Smooth muscle cell of the brain vasculature (primary cell): ENCODE measurements around the gene RTN4R.

Experiments
- DNase-seq: peaks from one replicate; pipeline ENCODE4 v3.0.0-alpha.2; 2012; ENCODE audit warnings: low read depth, low spot score

RTN4R gene

DNA sequence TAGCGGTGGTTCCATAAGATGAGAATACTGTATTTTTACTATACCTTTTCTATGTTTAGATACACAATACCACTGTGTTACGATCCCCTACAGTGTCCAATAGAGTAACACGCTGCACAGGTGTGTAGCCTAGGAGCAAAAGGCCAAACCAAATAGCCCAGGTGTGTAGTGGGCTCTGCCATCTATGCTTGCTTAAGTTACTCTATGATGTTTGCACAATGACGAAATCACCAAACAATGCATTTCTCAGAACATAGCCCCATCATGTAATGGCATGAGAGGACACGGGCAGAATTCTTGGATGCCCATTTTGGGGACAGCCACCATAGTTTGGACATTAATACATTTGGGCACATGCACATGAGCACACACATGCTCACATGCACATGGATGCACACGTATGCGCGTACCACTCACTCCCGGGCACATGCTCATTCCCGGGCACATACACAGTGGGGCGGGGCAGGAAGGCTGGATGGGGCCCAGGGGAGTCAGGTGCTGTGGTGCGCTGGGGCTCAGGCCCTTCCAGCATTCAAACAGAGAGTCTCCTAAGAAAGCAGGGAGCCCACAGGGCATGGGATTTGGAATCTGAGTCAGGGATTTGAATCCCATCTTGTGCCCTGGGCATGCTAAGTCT lies 51.1 kb downstream of the RTN4R start:
- DNase-seq: no peak

DNA sequence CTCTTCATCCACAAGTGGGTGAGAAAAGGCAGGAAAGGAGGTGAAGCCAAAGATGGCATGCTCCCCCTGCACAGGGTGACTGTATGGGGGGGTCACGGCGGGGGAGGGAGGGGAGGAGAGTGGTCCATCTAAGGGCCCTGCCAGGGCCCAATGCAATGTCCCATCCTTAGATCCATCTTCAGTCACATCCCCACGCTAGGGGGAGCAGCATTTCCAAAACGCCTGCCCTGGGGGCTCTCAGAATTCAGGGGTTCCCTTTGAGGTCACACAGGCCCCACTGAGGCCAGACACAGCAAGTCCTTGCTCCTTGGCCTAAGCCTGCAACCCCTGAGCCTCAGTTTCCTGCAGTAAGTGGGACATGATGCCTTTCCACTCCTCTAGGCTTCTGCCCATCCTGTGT lies 52.4 kb downstream of the RTN4R start:
- DNase-seq: no peak

DNA sequence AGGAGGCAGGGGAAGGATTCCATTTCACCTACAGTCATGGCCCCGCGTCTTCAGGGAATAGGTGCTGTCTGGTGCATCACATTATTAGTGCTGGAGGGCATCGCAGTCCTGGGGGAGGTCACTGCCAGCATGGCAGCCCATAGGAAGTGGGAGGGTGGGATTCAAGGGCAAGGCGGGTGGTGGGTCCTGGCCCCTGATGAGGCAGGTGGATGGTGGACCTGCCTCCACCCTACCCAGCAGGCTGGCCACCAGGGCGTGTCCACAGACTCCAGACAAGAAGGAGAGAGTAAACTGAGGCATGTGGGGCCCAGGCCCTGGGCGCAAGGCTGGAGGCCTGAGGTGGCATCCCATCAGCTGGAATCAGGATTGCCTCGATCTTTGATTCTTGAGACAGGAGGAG lies 53.3 kb downstream of the RTN4R start:
- no peak for DNase-seq

DNA sequence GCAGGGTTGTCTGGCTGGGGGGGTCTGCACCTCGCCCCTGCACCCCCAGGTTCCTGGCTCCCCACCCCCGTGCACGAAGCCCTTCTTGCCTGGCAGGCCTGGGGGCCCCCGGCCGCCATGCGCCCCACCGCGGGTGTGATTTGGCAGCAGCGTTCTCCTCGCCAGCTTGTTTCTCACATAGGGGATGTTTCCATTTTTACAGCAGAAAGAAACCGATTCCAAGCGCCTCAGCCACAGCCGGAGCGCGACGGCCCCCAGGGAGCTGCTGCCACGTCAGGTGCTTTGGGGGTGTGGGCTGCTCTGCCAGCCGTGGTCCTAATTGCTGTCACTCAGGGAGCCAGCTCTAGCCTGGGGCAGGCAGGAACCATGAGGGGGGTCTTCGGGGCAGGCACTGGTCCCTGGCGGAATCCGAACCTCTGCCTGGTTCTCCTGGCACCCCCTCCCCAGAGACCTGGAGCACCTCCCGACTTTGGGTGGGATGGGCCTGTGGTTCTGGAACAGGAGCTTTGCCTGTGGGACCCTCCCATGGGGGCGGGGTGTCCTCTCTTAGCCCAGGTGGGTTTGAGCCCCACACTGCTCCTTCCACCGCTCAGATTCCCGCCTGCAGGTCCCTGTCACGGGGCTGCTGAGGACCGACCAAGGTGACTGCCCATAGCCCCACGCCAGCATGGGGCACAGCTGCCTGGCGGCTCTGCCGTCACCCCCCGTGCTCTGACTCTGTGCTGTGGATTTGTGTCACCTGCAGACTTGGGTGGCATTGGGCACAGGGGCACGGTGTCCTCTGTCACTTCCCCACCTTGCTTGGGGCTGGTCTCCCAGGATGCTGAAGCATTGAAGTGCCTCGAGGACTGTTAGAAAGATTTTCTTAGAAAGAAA lies 54.0 kb downstream of the RTN4R start:
- no peak for DNase-seq

DNA sequence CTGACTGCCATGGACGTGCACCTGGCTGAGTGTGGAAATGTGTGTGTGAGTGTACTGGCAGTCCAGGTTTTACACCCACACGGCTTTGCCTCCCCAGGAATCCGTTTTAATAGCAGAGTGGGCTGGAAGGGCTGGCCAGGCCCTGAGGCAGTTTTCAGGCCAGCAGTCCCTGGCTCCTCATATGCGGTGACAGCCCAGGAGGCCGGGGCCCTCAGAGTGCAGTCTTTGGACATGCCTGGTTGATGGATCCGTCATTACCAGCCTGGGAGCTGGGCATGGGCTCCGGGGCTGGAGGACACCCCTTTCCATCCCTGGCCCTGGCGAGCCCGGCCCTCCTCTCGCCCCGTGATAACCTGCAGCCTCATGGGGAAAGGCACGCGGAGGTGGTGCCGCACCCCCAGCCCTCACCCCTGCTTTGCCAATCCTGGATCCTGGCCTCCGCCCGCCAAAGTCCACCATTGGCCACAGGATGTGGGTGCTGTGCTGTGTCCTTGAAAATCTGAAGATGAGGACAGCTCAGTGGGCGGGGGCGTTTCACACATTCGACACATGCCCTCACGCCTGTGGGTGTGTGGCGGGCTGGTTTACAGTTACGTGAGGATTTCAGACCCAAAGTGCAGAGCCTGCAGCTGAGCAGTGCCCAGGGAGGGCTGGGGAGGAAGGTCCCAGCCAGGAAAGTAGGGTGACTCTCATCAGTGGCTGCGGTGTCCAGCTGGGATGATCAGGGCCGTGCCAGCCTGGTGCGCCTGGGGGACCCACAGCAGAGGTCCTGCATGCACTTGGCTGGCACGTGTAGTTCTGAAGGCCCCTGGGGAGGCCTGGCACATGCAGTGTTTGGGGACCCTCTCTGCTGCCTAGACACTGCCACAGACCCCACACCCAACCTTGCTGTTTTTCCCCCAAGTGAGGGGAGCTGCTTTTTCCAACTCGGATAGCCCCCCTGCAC lies 55.1 kb downstream of the RTN4R start:
- no peak for DNase-seq

DNA sequence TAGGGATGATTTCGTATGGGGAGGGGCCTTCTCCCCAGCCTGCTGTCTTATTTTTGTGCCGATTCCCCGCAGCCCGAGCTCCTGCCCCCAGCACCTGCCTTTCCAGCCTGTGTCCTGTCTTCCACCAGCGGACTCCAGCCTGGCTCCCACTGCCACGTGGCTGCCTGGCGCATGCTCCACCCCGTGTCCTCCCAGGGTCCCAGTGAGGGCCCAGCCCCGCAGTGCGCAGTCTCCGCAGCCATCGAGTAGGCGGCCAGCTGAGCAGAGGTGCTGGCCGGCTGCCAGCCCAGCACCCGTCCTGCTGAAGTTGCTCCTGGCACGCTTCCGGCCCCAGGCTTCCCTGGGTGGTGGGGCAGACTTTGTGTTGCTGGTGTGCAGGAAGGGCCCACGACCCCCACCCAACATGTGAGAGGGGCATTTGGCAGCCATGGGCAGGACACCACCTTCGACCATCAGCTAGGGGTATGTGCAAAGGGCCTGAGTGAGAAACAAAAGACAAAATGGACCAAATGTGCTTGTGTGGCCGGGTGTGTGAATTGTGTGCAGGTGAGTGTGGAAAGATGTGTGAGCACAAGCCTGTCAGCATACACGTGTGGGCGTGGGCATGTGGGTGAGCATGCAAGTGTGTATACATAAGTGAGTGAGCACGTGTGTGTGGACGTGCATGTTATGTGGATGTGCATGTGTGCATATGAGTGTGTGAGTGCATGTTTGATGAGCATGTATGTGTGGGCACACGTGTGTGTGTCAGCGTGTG lies 55.9 kb downstream of the RTN4R start:
- no peak for DNase-seq

- DNase-seq: no peak
Observed at GRCh38 chr22:20211409-20211996, 56.6 kb downstream of the RTN4R start.

GRCh38 chr22:20210473-20211059 lies 57.6 kb downstream of the RTN4R start:
- no peak for DNase-seq

DNA sequence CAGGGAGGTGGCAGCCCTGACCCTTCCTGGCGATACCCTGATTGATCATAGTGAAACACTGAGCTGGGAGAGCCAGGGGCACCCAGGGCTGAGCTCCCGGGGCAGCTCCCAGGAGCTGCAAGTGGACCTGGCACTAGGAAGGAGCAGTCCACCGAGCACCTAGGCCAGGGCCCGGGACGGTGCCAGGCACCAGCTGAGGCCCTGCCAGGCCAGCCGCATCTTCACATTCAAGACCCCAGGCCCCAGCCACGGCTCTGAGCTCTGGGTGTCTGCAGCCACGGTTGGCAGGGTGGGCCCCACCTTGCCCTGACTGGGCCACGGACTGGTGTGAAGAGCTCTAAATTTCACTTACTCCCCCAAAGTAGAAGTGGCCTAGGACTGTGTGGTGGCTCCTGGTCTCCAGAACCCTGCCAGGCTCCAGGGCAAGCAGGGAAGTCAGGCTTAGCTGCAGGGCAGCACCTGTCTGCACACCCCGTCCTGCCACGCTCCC lies 58.3 kb downstream of the RTN4R start:
- DNase-seq: no peak

DNA sequence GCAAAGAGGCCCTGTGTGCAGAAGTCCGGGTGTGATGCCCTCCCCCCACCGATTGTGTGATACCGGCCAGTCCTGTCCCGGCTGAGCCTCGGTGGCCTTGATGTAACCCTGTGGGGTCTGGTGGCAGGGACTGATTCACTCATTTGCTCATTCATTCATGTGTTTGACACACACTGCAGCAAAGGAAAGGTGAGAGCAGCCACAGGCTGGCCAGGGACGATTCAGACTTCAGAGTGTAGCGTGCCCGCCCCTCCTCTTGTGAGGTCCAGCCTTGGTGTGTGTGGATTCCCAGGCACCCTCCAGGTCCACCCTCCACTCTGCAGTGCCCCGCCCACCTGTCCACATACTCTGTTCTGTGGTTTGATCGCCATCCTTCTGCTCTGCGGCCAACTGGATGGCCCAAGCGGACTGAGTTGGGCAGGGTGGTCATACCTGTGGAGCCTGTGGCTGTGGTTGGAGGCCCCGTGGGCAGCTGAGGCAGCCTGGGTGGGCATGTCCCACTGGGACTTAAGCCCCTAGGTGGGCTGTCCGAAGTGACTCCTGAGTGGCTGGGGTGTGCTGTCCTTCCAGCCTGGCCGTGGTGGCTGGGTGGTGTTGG lies 59.3 kb downstream of the RTN4R start:
- no peak for DNase-seq

DNA sequence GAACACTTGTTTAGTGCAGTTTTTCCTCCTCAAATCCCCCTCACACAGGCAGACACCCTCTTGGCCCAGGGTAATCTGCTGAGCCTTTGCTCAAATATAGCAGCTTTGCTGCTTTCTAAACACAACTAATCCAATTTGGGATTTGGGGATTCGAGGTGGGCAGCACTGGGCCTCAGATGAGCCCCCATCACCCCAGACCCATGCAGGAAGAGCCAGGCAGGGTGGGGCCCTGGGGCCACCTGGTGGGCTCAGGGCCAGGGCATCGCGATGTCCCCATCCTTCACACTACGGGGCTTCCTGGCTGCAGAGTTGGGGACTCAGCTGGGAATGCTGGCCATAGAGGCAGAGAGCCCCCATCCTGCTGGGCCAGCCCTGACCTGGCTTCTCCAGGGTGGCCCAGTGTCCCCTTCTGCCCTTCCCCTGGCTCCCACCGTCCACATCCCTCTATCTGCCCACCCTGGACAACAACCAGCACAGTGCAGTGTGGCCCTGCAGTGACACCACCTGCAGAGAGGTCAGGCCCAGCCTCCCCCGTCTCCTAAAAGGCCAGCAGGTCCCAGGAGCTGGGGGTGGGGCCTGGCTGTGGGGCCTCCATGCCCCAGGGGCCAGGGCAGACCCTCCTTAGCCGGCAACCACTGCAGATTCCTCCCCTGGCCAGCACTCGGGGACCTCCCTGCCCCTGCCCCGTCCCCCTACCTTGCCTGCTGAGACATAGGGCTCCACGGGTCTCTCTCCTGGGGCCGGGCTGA lies 60.7 kb downstream of the RTN4R start:
- no peak for DNase-seq

DNA sequence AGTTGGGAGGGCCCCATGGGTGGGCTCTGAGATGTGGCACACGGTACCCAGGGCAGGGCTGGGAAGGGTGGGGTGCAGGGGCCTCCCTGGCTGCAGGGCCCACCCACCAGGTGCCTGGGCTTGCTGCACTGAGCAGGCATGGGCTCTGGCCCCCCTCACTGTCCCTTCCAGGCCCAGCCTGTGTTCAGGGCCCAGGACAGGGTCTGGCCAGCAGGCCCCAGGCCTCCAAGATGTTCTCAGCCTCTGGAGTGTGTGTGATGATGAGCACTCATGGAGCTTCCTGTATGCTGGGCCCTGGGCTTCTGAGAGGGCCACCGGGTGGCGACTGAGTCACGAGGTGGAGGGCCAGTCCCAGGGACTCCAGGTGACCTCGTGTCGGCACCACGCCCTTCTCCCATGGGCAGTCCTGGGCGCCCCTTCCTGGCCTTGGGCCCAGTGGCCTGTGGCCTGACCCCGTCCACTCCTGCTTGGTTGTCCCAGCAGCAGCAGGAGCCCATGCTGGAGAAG lies 61.4 kb downstream of the RTN4R start:
- no peak for DNase-seq

DNA sequence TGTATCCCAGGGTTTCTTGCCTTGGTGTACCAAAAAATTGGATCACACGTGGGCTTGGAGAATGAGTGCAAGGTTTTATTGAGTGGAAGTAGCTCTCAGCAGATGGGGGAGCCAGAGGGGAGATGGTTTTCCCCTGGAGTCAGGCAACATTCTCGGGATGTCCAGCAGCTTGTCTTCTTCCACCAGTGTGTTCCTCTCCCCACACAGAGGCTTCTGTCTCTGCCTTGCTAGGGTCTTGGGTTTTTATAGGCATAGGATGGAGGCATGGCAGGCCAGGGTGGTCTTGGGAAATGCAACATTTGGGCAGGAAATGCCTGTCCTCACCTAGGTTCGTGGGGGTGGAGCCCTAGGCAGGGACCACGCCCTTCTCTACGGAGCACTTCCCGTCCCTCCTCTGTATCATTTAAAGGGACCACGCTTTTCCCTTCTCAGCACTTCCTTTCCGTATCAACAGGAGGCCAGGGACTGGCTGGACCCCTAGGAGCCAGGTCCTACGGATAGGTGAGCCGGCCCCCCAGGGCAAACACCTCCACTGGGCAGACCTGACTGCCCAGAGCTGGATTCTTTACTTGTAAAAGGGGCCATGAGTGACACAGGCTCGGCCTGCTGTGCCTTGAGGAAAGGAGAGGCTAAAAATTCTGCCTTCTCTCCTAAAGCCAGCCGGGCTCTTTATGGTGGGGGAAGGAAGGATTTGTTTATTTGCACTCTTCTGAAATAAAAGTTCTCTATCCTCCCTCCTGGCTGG lies 62.0 kb downstream of the RTN4R start:
- peak; percentile 33 for DNase-seq

DNA sequence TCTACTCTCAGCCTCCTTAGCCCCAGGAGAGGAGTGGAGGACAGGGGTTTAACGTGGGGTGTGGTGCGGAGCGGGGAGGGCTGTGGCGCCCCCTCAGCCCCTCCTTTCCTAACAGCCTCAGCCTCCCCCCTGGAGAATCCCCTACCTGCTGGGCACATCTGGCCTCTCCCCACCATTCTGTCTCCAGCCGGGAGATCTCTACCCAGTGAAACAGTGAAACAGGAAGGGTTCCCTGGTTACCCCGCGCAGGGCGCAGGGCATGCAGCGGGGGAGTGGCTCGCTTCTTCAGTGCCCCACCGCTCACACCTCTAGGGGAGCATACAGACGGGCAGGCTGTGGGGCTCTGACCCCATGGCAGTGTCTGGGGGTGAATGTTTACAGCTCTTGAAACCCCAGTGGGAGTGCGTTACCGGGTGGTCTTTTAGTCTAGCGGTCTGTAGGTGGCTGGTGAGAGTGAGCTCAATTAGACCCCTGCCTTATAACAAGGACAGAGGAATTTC lies 62.6 kb downstream of the RTN4R start:
- DNase-seq: no peak

DNA sequence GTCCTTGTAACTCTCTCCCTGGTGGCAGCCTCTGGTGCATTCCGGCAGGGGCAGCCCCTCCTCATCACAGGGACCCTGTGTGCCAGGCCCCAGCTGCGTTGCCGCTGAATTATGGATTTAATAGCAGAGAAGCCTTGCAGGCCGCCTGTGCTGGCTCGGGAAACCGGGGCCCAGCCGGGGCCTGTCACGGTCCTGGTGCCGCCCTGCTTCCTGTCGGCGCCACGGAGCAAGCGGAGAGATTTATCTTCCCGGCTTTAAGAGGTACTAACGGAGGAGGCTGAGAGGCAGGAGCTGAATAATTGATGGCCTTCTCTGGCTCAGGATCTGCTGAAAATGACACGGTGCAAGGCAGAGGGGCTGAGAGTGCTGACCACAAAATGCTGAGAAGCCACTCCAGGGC lies 63.3 kb downstream of the RTN4R start:
- DNase-seq: no peak

DNA sequence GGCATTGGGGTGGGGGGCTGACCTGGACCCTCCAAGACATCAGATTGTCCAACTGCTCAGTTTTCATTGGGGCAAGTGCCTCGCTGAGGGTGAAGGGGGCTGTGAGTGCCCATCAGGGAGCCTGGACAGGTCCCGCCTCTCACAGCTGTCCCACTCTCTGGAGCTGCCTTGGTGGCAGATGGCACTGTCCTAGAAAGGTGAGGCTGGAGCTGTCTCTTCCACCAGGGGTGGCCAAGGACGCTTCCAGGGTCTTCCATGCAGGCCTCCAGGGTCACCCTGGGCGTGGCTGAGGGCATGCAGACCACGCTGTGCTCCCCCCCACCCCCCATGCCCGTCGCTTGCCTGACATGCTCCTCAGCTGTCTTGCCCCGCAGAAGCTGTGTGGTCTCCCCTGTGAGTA lies 63.8 kb downstream of the RTN4R start:
- no peak for DNase-seq

GRCh38 chr22:20203552-20204201 lies 64.4 kb downstream of the RTN4R start:
- DNase-seq: no peak

DNA sequence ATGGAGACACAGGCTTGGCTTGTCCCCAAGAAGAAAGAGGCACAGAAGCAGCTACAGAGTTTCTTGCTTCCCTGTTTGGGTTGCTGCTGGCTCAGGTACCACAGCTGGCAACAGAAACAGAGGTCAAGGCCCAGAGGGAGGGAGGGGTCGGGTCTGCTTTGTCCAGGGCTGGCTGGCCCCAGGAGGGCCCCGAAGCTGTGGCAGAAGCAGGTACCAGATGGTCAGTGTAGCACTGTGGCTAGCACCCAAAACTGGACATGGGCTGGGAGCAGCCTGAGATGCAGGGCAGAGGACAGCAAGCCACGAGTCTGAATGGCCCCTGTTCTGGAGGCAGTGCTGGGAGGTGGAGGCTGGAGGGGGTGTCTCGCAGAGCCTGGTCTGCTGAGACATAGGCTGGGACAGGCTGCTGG lies 65.0 kb downstream of the RTN4R start:
- no peak for DNase-seq
